Uterus (tissue), 2 donors: ENCODE results near the gene KBTBD12.

Experiments used
- CTCF ChIP-seq, 4 experiments: fragments of 200-600 bp in 2 of 4; fragments of 450-650 bp in 2 of 4; sonication (generic) in 2 of 4; IDR thresholded peaks; one replicate each; pipeline ENCODE4 v1.5.1; 2016 to 2019; ENCODE audit warnings: antibody characterized with exemption in 4 of 4, mild to moderate bottlenecking in 2 of 4, moderate library complexity in 1 of 4
- POLR2A ChIP-seq, 2 donors: fragments of 450-650 bp; IDR thresholded peaks; one replicate each; pipeline ENCODE4 v1.6.1; 2016; ENCODE audit warnings: antibody characterized with exemption in 2 of 2, mild to moderate bottlenecking in 1 of 2, moderate library complexity in 1 of 2

GRCh38 chr3:127914584-127914983 is 448 bp upstream of the KBTBD12 start:
- TF ChIP-seq CTCF (IDR thresholded peaks at IDR 0.05): no peak
- TF ChIP-seq POLR2A (IDR thresholded peaks at IDR 0.05): no peak
